H1 (cell line): ENCODE measurements around the gene RBBP8.

Experiments
- CBX5 ChIP-seq: fragments of 300-800, 300-1000 bp; sonication (generic); IDR thresholded peaks from 2 replicates; pipeline ENCODE4 v1.7.1; 2016; ENCODE audit warnings: antibody characterized with exemption, low read length, low read depth
- EP300 ChIP-seq, 2 experiments: IDR thresholded peaks; 1 replicate in 1 of 2; 2 replicates in 1 of 2; pipeline ENCODE4 v1.6.1; 2011 to 2012; ENCODE audit warnings: low read depth in 2 of 2, low read length in 2 of 2, mild to moderate bottlenecking in 2 of 2, borderline replicate concordance in 1 of 2, inconsistent platforms in 1 of 2, moderate library complexity in 1 of 2
- FOSL1 ChIP-seq: IDR thresholded peaks from 2 replicates; pipeline ENCODE4 v1.6.1; 2011; ENCODE audit warnings: mild to moderate bottlenecking, low read depth, low read length, moderate library complexity; ENCODE audit not compliant: insufficient read depth
- KDM1A ChIP-seq: fragments of 200-600, 300-600 bp; sonication (generic); IDR thresholded peaks from 2 replicates; pipeline ENCODE4 v1.7.1; 2016; ENCODE audit warnings: mild to moderate bottlenecking, low read length, borderline replicate concordance
- POLR2A ChIP-seq, 2 experiments: IDR thresholded peaks; 1 replicate in 1 of 2; 2 replicates in 1 of 2; pipeline ENCODE4 v1.6.1; 2011; ENCODE audit warnings: low read depth in 2 of 2, low read length in 2 of 2, mild to moderate bottlenecking in 2 of 2; ENCODE audit errors: control extremely low read depth in 1 of 2
- RFX5 ChIP-seq: IDR thresholded peaks from 2 replicates; pipeline ENCODE4 v1.6.1; 2011; ENCODE audit warnings: low read depth, low read length, improper control_type of control experiment, borderline replicate concordance
- SP4 ChIP-seq: IDR thresholded peaks from 2 replicates; pipeline ENCODE4 v1.6.1; 2012; ENCODE audit warnings: low read length, inconsistent platforms

DNA sequence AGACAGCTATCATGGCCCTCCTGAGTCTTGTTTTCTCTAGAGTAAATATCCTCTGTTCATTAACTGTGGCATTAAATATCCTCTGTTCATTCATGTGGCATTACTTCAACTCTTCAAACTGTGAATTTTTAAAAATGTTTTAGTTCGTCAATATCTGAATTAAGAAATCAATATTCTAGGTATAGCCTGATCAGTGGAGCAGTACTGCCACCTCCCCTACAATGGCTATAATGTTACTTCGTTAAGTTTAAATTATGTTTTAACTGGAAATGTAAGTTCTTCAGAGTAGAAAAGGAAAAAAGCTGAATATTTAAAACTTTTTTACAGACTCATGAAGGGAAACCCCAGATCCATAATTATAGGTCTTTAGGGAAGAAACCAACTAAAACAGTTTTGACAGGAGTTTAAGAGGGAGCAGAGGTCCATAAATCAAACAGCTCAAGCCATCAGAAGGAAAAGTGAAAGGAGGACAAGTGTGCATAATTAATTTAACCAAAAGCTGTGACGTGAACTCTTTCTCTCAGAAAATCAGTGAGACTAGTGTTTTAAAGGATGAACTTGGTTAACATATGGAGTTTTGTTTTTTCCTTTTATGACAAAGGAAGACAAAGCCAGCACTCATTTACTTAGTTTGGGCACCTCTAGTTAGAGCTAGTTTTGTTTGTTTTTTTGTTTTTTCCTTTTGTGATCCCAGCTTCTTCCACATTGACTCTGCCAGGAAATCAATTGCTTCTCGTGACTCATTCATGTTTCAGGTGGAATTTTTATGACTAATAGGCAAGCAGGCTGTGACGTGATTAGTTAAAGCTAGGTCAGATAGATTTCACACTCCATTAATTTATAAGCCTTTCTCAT lies 44.9 kb downstream of the RBBP8 start:
- TF ChIP-seq CBX5 (no peak), RFX5 (no peak), POLR2A (IDR thresholded peaks at IDR 0.05; ENCODE audit: control extremely low read depth in 1 of 2, low read depth in 2 of 2, low read length in 2 of 2) (no peak), SP4 (no peak), KDM1A (no peak), FOSL1 (no peak), EP300 (IDR thresholded peaks at IDR 0.05; ENCODE audit: borderline replicate concordance in 1 of 2, low read depth in 2 of 2, low read length in 2 of 2) (no peak)
